B cell (primary cell): ENCODE measurements around the gene PDSS1. TPM values are rescaled to one million over a fixed set of nuclear protein-coding genes. Genes with fewer than 3 reads are reported as not detected.

Experiments
- ATAC-seq: fragments of 200-7000 bp; cut with Tn5 transposase; one replicate; pipeline ENCODE4 v1.10.0; 2021; ENCODE audit warnings: low read depth, mild to moderate bottlenecking, moderate number of reproducible peaks, moderate library complexity
- CTCF ChIA-PET: fragments of 350-600 bp; sonication (Branson Sonifier 250); formaldehyde crosslinking; loops from one replicate; lab custom pipeline; 2021; ENCODE audit warnings: antibody characterized with exemption, inconsistent platforms; lab: Charles Lee
- POLR2A ChIA-PET: fragments of 350-600 bp; sonication (Branson Sonifier 250); formaldehyde crosslinking; loops from one replicate; lab custom pipeline; 2021; ENCODE audit warnings: antibody characterized with exemption; lab: Charles Lee
- DNase-seq: peaks from one replicate; pipeline ENCODE4 v3.0.0; 2013
- H2AFZ ChIP-seq: 2 replicates; pipeline ENCODE4 v1.6.1; 2012; ENCODE audit warnings: mild to moderate bottlenecking, low read depth, low read length; ENCODE audit not compliant: insufficient read depth, poor library complexity, severe bottlenecking
- H3K27ac ChIP-seq, 2 donors: 1 replicate in 1 of 2; 2 replicates in 1 of 2; pipeline ENCODE4 v1.5.1; 2012 to 2013; ENCODE audit warnings: low read length in 2 of 2, mild to moderate bottlenecking in 2 of 2, moderate library complexity in 1 of 2
- H3K27me3 ChIP-seq, 4 experiments: fragments of 200-600 bp in 1 of 4; sonication (generic) in 1 of 4; replicated peaks in 1 of 4; 1 replicate in 2 of 4; 2 replicates in 2 of 4; pipeline versions ENCODE4 v1.6.1 to v1.7.0; 2013 to 2016; ENCODE audit warnings: low read length in 3 of 4, mild to moderate bottlenecking in 2 of 4, mixed read lengths in 1 of 4, moderate library complexity in 1 of 4; ENCODE audit not compliant: insufficient read depth in 4 of 4, control insufficient read depth in 3 of 4; ENCODE audit errors: control extremely low read depth in 1 of 4
- H3K36me3 ChIP-seq, 2 experiments: replicated peaks in 1 of 2; 1 replicate in 1 of 2; 2 replicates in 1 of 2; pipeline versions ENCODE4 v1.6.1 to v1.7.1; 2013; ENCODE audit warnings: low read length in 1 of 2; ENCODE audit not compliant: insufficient read depth in 2 of 2, control insufficient read depth in 1 of 2; ENCODE audit errors: control extremely low read depth in 1 of 2, extremely low read depth in 1 of 2
- H3K4me1 ChIP-seq, 2 donors: fragments of 200-600 bp in 1 of 2; sonication (generic) in 1 of 2; 1 replicate in 1 of 2; 2 replicates in 1 of 2; pipeline versions ENCODE4 v1.5.1 to v1.6.1; 2013 to 2017; ENCODE audit warnings: low read length in 2 of 2; ENCODE audit not compliant: control insufficient read depth in 2 of 2, insufficient read depth in 2 of 2
- H3K4me2 ChIP-seq: replicated peaks from 2 replicates; pipeline ENCODE3; 2012; ENCODE audit warnings: mild to moderate bottlenecking, low read depth, low read length; ENCODE audit not compliant: poor library complexity, severe bottlenecking
- H3K4me3 ChIP-seq, 5 experiments: fragments of 200-600 bp in 1 of 5; sonication (generic) in 1 of 5; 1 replicate in 3 of 5; 2 replicates in 2 of 5; pipeline versions ENCODE4 v1.5.1 to v1.7.0; 2011 to 2016; ENCODE audit warnings: low read length in 4 of 5, mild to moderate bottlenecking in 4 of 5, low read depth in 2 of 5, control low read depth in 1 of 5, moderate library complexity in 1 of 5; ENCODE audit not compliant: insufficient read depth in 1 of 5; ENCODE audit errors: control extremely low read depth in 1 of 5, extremely low read depth in 1 of 5
- H3K79me2 ChIP-seq: fragments of 200-600 bp; sonication (generic); one replicate; pipeline ENCODE4 v1.6.0; 2016; ENCODE audit warnings: low read length; ENCODE audit not compliant: control insufficient read depth, insufficient read depth
- H3K9ac ChIP-seq: fragments of 200-600 bp; sonication (generic); 2 replicates; pipeline ENCODE4 v1.6.1; 2017; ENCODE audit warnings: mild to moderate bottlenecking, low read length, moderate library complexity
- H3K9me3 ChIP-seq, 3 donors: one replicate each; pipeline versions ENCODE4 v1.6.1 to v1.7.1; 2013; ENCODE audit warnings: low read length in 2 of 3; ENCODE audit not compliant: control insufficient read depth in 2 of 3, insufficient read depth in 1 of 3; ENCODE audit errors: control extremely low read depth in 1 of 3
- H4K20me1 ChIP-seq: 2 replicates; pipeline ENCODE4 v1.6.0; 2012; ENCODE audit warnings: mild to moderate bottlenecking, low read length; ENCODE audit not compliant: insufficient read depth, control insufficient read depth, poor library complexity, severe bottlenecking
- H3K27ac Mint-ChIP-seq: one replicate; pipeline ENCODE4 v1.8.0; 2021; ENCODE audit warnings: mixed read lengths
- H3K27me3 Mint-ChIP-seq: one replicate; pipeline ENCODE4 v1.8.0; 2021; ENCODE audit warnings: mixed read lengths
- H3K4me1 Mint-ChIP-seq: one replicate; pipeline ENCODE4 v1.8.0; 2021; ENCODE audit warnings: mixed read lengths
- H3K4me3 Mint-ChIP-seq: one replicate; pipeline ENCODE4 v1.8.0; 2021; ENCODE audit warnings: mixed read lengths
- H3K9me3 Mint-ChIP-seq: one replicate; pipeline ENCODE4 v1.8.0; 2022; ENCODE audit warnings: mixed read lengths; ENCODE audit not compliant: insufficient read depth
- EZH2 ChIP-seq: IDR thresholded peaks from 2 replicates; pipeline ENCODE4 v1.6.1; 2012; ENCODE audit warnings: borderline replicate concordance, low read depth, mild to moderate bottlenecking, moderate library complexity, low read length; ENCODE audit not compliant: insufficient read depth, poor library complexity, severe bottlenecking
- WGBS: methylation state at CpG from one replicate; pipeline ENCODE4 v1.1.5; 2013; ENCODE audit warnings: missing lambda C conversion rate; ENCODE audit not compliant: insufficient coverage; 5-methylcytosine and 5-hydroxymethylcytosine counted together
- intact Hi-C: fragments of 100-400 bp; cut with micrococcal nuclease; formaldehyde crosslinking; loops from one replicate; pipeline ENCODE4 v1.10.0; 2022
- polyA plus RNA-seq: library from polyadenylated mRNA; depleted of rRNA; stranded (reverse); fragments of >200 nt; gene quantifications from 2 replicates; pipeline ENCODE4 v1.2.3, GENCODE V29; 2012
- total RNA-seq, 2 donors: library from RNA; stranded (reverse); fragments of 120-200 nt in 1 of 2; gene quantifications; 1 replicate in 1 of 2; 2 replicates in 1 of 2; pipeline versions ENCODE4 v1.2.3 to v1.2.4, GENCODE V29; 2013 to 2022
- TF ChIP-seq, protein P1 (sequence below): fragments of 200-600 bp; IDR thresholded peaks from one replicate; pipeline ENCODE4 v1.8.0; 2022; ENCODE audit warnings: antibody characterized with exemption, mild to moderate bottlenecking

Gene PDSS1
- total and polyA plus RNA-seq, 2 donors (not counting 1 experiment from before 2014, with no cell fraction given): 3.6 to 4.7 TPM

DNA sequence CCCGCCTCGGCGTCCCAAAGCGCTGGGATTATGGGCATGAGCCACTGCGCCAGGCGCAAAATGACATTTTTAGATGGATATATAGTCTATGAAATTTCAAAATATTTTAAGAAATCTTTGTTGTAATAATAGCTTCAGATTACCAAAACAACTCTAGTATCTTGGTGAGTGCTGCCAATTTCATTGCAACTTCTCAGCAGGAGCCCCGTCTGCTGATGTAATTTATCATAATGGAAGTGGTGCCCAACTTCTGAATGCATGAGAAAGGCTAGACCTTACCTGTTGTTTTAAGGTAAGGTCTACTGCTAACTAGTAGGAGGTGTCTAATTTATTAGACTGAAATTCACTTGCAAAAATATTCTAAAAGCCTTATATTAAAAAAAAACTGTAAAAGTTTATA, 20.0 kb downstream of the PDSS1 start:
- no peak overlapping the region for H3K27ac Mint-ChIP-seq
- no peak overlapping the region for H3K4me3 ChIP-seq
- no peak overlapping the region for H3K4me2 ChIP-seq
- intact Hi-C loops: no loop called here
- ChIA-PET POLR2A (no interaction called here), CTCF (interaction anchor here (2.4 kb wide), 2 partner anchors 9 to 165 kb away, joined by 8 to 10 read pairs; no protein-coding TSS in a partner anchor)
- TF ChIP-seq, protein P1, sequence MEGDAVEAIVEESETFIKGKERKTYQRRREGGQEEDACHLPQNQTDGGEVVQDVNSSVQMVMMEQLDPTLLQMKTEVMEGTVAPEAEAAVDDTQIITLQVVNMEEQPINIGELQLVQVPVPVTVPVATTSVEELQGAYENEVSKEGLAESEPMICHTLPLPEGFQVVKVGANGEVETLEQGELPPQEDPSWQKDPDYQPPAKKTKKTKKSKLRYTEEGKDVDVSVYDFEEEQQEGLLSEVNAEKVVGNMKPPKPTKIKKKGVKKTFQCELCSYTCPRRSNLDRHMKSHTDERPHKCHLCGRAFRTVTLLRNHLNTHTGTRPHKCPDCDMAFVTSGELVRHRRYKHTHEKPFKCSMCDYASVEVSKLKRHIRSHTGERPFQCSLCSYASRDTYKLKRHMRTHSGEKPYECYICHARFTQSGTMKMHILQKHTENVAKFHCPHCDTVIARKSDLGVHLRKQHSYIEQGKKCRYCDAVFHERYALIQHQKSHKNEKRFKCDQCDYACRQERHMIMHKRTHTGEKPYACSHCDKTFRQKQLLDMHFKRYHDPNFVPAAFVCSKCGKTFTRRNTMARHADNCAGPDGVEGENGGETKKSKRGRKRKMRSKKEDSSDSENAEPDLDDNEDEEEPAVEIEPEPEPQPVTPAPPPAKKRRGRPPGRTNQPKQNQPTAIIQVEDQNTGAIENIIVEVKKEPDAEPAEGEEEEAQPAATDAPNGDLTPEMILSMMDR: no peak
- no peak for TF ChIP-seq EZH2
- no peaks in the 10 kb centered on the region for H3K79me2 ChIP-seq
- H3K4me3 Mint-ChIP-seq: no peak overlapping the region
- no peak overlapping the region for H3K9ac ChIP-seq
- no peaks in the 10 kb centered on the region for H4K20me1 ChIP-seq
- H3K9me3 ChIP-seq: no peaks in the 10 kb centered on the region
- no peaks in the 10 kb centered on the region for H3K27me3 ChIP-seq
- H3K4me1 Mint-ChIP-seq: no peaks in the 10 kb centered on the region
- no peaks in the 10 kb centered on the region for H3K9me3 Mint-ChIP-seq
- DNase-seq (no peak), ATAC-seq (no peak)
- H3K36me3 ChIP-seq: peaks cover 2 to 10% of the 10 kb centered on the region in 2 experiments
- no peaks in the 10 kb centered on the region for H3K27me3 Mint-ChIP-seq
- H3K27ac ChIP-seq: no peak overlapping the region
- no peaks in the 10 kb centered on the region for H3K4me1 ChIP-seq
- H2AFZ ChIP-seq: no peak overlapping the region
- WGBS: no CpG with 5 or more reads among the region's 7 CpGs

DNA sequence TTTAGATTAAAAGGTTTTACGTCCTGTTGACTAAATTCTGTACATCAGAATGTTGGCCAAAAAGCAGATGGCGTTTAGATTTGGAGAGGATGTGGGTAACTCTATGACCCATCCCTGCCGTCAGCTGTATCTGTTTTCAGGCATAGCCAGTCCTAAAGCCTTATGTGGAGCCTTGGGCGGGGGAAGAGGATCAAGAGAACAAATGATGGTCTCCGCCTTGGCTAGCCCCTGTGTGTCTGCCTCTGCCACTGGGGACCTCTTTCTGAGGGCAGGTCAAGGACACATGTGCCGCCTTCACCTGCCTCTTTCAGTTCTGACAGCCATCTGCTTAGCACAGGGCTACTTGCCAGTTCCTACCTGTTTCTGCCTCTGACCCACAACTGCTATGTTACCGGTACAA, 24.1 kb downstream of the PDSS1 start:
- Mint-ChIP-seq H3K4me3 (no peak overlapping the region), H3K27me3 (no peaks in the 10 kb centered on the region), H3K27ac (no peak overlapping the region), H3K4me1 (peaks cover 2% of the 10 kb centered on the region), H3K9me3 (no peaks in the 10 kb centered on the region)
- Histone ChIP-seq H3K4me2 (no peak overlapping the region), H4K20me1 (no peaks in the 10 kb centered on the region), H3K36me3 (peaks cover 3 to 14% of the 10 kb centered on the region in 2 experiments), H2AFZ (no peak overlapping the region), H3K9ac (no peak overlapping the region), H3K79me2 (no peaks in the 10 kb centered on the region), H3K9me3 (no peaks in the 10 kb centered on the region), H3K4me1 (peaks cover 0 to 3% of the 10 kb centered on the region in 2 donors), H3K27me3 (no peaks in the 10 kb centered on the region), H3K27ac (no peak overlapping the region), H3K4me3 (no peak overlapping the region)
- intact Hi-C loops: no loop called here
- ATAC-seq (no peak), DNase-seq (no peak)
- TF ChIP-seq, protein P1: no peak
- TF ChIP-seq EZH2: no peak
- ChIA-PET CTCF (interaction anchor here (13.3 kb wide), 1 partner anchor 159 kb away, joined by 452 read pairs; no protein-coding TSS in a partner anchor), POLR2A (no interaction called here)
- WGBS: 85% methylated on average over 6 of the region's 7 CpGs
